Nephron (organoid): ENCODE measurements around the gene PIR.

ENCODE experiments used
- H3K27ac Mint-ChIP-seq, 3 experiments: 2 replicates each; pipeline ENCODE4 v1.8.0; 2020; ENCODE audit warnings: mixed read lengths in 3 of 3, mild to moderate bottlenecking in 2 of 3, moderate library complexity in 1 of 3
- H3K27me3 Mint-ChIP-seq: 2 replicates; pipeline ENCODE4 v1.8.0; 2021; ENCODE audit warnings: low read depth, mild to moderate bottlenecking, moderate library complexity, mixed read lengths
- H3K36me3 Mint-ChIP-seq: 2 replicates; pipeline ENCODE4 v1.8.0; 2020; ENCODE audit warnings: low read depth, mixed read lengths
- H3K4me1 Mint-ChIP-seq: 2 replicates; pipeline ENCODE4 v1.8.0; 2020; ENCODE audit warnings: mixed read lengths
- H3K4me3 Mint-ChIP-seq, 3 experiments: 2 replicates each; pipeline ENCODE4 v1.8.0; 2020; ENCODE audit warnings: mild to moderate bottlenecking in 3 of 3, mixed read lengths in 3 of 3, moderate library complexity in 2 of 3
- H3K9me3 Mint-ChIP-seq: 2 replicates; pipeline ENCODE4 v1.8.0; 2020; ENCODE audit warnings: mixed read lengths
- CTCF ChIP-seq, 3 experiments: fragments of 200-600 bp; sonication (generic); IDR thresholded peaks; one replicate each; pipeline ENCODE4 v1.5.0; 2021; ENCODE audit warnings: antibody characterized with exemption in 3 of 3; ENCODE audit not compliant: unreplicated experiment in 3 of 3

PIR gene

GRCh38 chrX:15464704-15465103, 28.4 kb downstream of the PIR start:
- no peak overlapping the region for H3K27ac Mint-ChIP-seq
- peaks cover 22% of the 10 kb centered on the region for H3K4me1 Mint-ChIP-seq
- H3K36me3 Mint-ChIP-seq, result peaks cover 7% of the 10 kb centered on the region
- no peak for TF ChIP-seq CTCF (IDR thresholded peaks at IDR 0.05; ENCODE audit: unreplicated experiment in 3 of 3)
- H3K9me3 Mint-ChIP-seq, result no peaks in the 10 kb centered on the region
- no peak overlapping the region for H3K4me3 Mint-ChIP-seq
- H3K27me3 Mint-ChIP-seq, result no peaks in the 10 kb centered on the region

- H3K36me3 Mint-ChIP-seq, result no peaks in the 10 kb centered on the region
- no peak for TF ChIP-seq CTCF (IDR thresholded peaks at IDR 0.05; ENCODE audit: unreplicated experiment in 3 of 3)
- H3K4me3 Mint-ChIP-seq, result no peak overlapping the region
- no peaks in the 10 kb centered on the region for H3K9me3 Mint-ChIP-seq
- peak overlapping the region in 1 of 3 experiments; percentile 2 for H3K27ac Mint-ChIP-seq
- H3K4me1 Mint-ChIP-seq, result peaks cover 63% of the 10 kb centered on the region
- H3K27me3 Mint-ChIP-seq, result peaks cover 3% of the 10 kb centered on the region
Observed at GRCh38 chrX:15451913-15452312, 41.2 kb downstream of the PIR start.

GRCh38 chrX:15448010-15448639, 45.0 kb downstream of the PIR start:
- H3K27ac Mint-ChIP-seq, result peak overlapping the region; percentile 12 to 34 (median 24)
- H3K27me3 Mint-ChIP-seq, result peaks cover 3% of the 10 kb centered on the region
- no peaks in the 10 kb centered on the region for H3K9me3 Mint-ChIP-seq
- no peak for TF ChIP-seq CTCF (IDR thresholded peaks at IDR 0.05; ENCODE audit: unreplicated experiment in 3 of 3)
- peaks cover 7% of the 10 kb centered on the region for H3K36me3 Mint-ChIP-seq
- H3K4me1 Mint-ChIP-seq, result peaks cover 74% of the 10 kb centered on the region
- no peak overlapping the region for H3K4me3 Mint-ChIP-seq

DNA sequence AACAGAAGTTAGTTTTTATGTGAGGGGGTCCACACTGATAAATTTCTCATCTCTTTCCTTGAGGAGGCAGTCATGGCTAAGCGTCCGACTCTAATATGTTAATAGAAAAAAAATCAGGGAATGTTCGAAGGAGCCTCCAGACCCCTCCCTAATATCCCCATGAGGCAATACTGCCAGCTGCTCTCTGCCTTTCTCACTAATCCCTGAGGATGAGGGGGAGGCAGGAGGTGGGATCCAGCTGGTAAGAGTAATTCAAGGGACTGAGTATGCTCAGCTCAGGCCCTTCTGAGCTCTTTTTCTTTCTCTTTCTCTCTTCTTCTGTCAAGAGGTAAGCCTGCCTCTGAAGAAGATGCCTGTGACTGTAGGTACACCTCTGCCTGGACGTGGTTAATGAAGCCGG, 51.7 kb downstream of the PIR start:
- Mint-ChIP-seq H3K4me1 (peaks cover 45% of the 10 kb centered on the region), H3K27me3 (no peaks in the 10 kb centered on the region), H3K36me3 (peaks cover 4% of the 10 kb centered on the region), H3K27ac (peak overlapping the region; percentile 53 to 69 (median 54)), H3K4me3 (peak overlapping the region in 2 of 3 experiments; percentile 35 to 80), H3K9me3 (no peaks in the 10 kb centered on the region)
- no peak for TF ChIP-seq CTCF (IDR thresholded peaks at IDR 0.05; ENCODE audit: unreplicated experiment in 3 of 3)

GRCh38 chrX:15438332-15438731, 54.8 kb downstream of the PIR start:
- H3K4me1 Mint-ChIP-seq, result peaks cover 26% of the 10 kb centered on the region
- peaks cover 4% of the 10 kb centered on the region for H3K27me3 Mint-ChIP-seq
- TF ChIP-seq CTCF (IDR thresholded peaks at IDR 0.05; ENCODE audit: unreplicated experiment in 3 of 3), result no peak
- H3K4me3 Mint-ChIP-seq, result no peak overlapping the region
- no peak overlapping the region for H3K27ac Mint-ChIP-seq
- peaks cover 5% of the 10 kb centered on the region for H3K36me3 Mint-ChIP-seq
- peaks cover under 1% of the 10 kb centered on the region for H3K9me3 Mint-ChIP-seq

DNA sequence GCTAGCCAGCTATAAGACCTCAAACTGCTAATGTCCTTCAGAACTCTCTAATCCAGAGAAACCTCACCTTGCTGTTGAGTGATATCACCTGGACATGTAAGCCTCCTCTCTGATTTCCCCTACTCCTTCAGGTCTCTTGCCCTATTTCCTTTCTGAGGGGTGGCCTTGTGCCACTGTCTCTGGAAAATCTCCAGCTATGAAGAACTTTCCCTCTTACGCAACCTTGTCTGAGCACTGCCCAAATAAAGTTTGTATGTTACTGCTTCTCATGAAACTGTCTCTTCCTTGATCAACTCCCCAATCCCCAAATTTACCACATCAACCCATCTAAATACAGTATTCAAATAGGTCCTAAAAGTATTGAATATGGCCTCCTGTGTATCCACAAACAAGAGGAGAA, 55.4 kb downstream of the PIR start:
- Mint-ChIP-seq H3K4me1 (peaks cover 22% of the 10 kb centered on the region), H3K9me3 (peaks cover 5% of the 10 kb centered on the region), H3K27ac (no peak overlapping the region), H3K36me3 (peaks cover 10% of the 10 kb centered on the region), H3K4me3 (no peak overlapping the region), H3K27me3 (peaks cover 4% of the 10 kb centered on the region)
- TF ChIP-seq CTCF (IDR thresholded peaks at IDR 0.05; ENCODE audit: unreplicated experiment in 3 of 3), result no peak
